Measurements from ENCODE around the gene RSPO4. TPM values are rescaled to one million over a fixed set of nuclear protein-coding genes. Genes with fewer than 3 reads are reported as not detected.

Gene RSPO4
- total RNA-seq, 2 donors from 2014 or later = not detected

DNA sequence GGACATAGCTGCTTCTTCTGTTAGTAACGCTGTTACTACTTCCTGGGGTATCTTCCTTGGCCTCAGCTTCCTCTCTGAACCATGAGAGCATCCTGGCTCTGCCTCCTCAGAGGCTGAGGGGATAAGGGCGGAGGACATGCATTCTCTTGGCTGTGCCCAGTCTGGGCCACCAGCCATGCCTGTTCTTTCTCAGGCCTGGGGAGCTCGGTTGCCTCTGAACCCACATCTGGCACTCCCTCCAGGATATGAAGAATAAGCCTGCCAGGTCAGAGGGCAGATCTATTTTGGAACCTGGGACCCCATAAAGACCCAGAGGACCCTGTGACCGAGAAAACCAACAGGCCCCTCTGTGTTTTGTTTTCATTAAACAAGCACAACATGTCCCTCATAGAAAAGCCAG lies 79.3 kb downstream of the RSPO4 start:
- no peak for ATAC-seq (replicated peaks)
- Mint-ChIP-seq H3K4me3 (no peak overlapping the region), H3K27ac (no peak overlapping the region), H3K9me3 (no peaks in the 10 kb centered on the region), H3K4me1 (no peaks in the 10 kb centered on the region), H3K27me3 (peaks cover 16% of the 10 kb centered on the region), H3K36me3 (ENCODE audit: low read depth) (no peaks in the 10 kb centered on the region)

DNA sequence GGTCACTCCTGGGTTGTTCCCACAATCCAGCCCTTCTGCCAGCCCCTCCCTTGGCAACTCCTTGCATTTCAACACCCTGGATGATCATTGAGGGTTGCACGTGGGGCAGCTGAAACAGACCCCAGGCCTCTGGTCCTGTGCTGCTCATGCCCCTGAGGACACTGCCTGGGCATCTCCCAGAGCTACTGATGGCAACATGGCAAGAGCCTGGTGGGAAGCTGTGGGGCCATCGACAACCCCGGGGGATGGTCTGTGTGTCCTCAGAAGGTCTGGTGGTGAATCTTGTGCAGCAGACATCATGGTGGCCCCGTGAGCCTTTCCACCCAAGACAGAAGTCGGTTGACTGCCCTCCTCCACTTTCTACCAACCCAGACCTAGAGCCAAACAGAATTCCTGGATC lies 81.0 kb downstream of the RSPO4 start:
- no peaks in the 10 kb centered on the region for H3K9me3 Mint-ChIP-seq
- no peak overlapping the region for H3K27ac Mint-ChIP-seq
- no peak for ATAC-seq (replicated peaks)

DNA sequence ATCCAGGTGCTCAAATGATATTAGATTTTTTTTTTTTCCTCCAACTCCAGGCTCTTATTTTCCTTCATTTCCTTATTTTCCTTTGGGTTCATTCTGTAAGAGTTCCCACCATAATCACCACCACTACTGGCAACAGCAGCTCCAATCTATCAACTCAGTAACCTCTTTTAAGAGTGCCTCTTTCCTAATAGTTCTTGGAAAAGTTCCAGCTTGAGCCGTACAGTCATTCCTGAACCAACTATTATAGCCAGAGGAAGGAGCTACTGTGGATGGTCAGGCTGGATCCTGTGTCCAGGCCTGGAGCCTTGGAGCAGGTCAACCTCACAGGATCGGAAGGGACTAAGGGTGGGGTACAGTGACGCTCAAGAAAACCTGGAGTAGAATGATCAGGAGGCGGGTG lies 81.8 kb downstream of the RSPO4 start:
- Mint-ChIP-seq H3K9me3 (no peaks in the 10 kb centered on the region), H3K4me3 (no peak overlapping the region), H3K4me1 (no peaks in the 10 kb centered on the region), H3K36me3 (ENCODE audit: low read depth) (no peaks in the 10 kb centered on the region), H3K27ac (no peak overlapping the region), H3K27me3 (peaks cover 13% of the 10 kb centered on the region)
- ATAC-seq (replicated peaks) = no peak

More for the DNA sequence above, 81.0 kb downstream of the RSPO4 start:
- Mint-ChIP-seq H3K36me3 (ENCODE audit: low read depth) (no peaks in the 10 kb centered on the region), H3K27me3 (peaks cover 15% of the 10 kb centered on the region), H3K4me1 (no peaks in the 10 kb centered on the region), H3K4me3 (no peak overlapping the region)

DNA sequence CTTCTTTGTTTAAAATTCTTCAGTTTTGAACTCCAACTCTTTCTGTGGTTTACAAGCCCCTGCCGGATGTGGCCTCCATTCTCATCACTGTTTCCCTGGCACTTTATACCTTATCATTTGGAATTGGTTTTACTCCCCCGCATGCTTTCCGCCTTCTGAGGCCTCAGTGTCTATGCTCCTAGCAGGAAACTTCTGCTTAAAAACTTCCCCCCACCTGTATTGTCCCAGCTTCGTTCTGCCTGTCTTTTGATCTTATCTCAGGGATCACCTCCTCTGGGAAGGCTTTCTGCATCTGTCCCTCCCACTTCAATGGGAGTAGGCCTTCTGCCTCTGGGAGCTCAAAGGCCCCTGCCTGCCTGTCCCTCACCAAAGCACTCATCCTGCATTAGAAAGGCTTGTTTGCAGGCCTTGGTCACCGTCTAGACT lies 82.6 kb downstream of the RSPO4 start:
- no peak overlapping the region for H3K4me3 Mint-ChIP-seq
- H3K4me1 Mint-ChIP-seq = no peaks in the 10 kb centered on the region
- peaks cover 11% of the 10 kb centered on the region for H3K27me3 Mint-ChIP-seq
- no peaks in the 10 kb centered on the region for H3K9me3 Mint-ChIP-seq
- no peaks in the 10 kb centered on the region for H3K36me3 Mint-ChIP-seq (ENCODE audit: low read depth)
- ATAC-seq (replicated peaks) = no peak
- H3K27ac Mint-ChIP-seq = no peak overlapping the region

DNA sequence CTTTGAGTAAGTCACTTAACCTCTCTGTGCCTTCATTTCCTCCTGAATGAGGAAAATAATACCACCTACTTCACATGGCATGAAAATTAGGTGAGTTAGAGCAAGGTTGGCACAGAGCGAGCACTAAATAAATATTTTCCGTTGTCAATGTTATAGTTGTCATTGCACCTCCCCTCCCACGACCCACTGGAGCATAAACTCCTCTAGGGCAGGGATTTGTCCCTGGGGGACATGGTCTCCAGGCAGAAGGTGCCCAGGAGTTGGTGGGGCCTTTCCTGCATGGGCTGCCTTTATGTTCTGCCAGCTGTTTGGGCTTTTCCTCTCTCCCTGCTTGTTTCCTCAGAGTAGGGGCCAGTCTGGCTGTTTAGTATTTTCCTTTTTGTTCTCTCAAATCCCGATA lies 84.7 kb downstream of the RSPO4 start:
- Mint-ChIP-seq H3K4me3 (no peak overlapping the region), H3K27ac (no peak overlapping the region), H3K27me3 (peaks cover 24% of the 10 kb centered on the region), H3K36me3 (ENCODE audit: low read depth) (no peaks in the 10 kb centered on the region), H3K9me3 (no peaks in the 10 kb centered on the region), H3K4me1 (no peaks in the 10 kb centered on the region)
- no peak for ATAC-seq (replicated peaks)

DNA sequence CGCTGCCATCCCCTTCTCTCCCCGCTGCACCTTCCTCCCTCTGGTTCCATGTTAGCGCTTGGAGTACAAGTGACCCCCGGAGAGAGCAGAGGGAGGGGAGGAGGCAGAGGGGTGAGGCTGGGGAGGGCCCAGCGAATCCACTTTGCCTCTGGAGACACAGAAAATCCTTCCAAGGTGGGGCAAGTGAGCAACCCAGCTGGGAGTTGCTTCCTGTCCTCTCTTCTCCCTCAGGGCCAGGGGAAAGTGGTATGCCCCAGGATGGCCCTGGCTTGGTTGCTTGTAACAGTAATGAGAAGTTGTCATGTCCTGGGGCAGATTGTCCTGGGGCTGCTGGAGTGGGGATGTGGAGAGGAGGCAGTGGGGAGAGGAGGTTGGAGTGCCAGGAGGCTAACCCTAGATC lies 85.3 kb downstream of the RSPO4 start:
- H3K9me3 Mint-ChIP-seq = no peaks in the 10 kb centered on the region
- no peaks in the 10 kb centered on the region for H3K36me3 Mint-ChIP-seq (ENCODE audit: low read depth)
- H3K4me1 Mint-ChIP-seq = no peaks in the 10 kb centered on the region
- no peak overlapping the region for H3K4me3 Mint-ChIP-seq
- ATAC-seq (replicated peaks) = no peak
- H3K27me3 Mint-ChIP-seq = peaks cover 24% of the 10 kb centered on the region
- H3K27ac Mint-ChIP-seq = no peak overlapping the region

DNA sequence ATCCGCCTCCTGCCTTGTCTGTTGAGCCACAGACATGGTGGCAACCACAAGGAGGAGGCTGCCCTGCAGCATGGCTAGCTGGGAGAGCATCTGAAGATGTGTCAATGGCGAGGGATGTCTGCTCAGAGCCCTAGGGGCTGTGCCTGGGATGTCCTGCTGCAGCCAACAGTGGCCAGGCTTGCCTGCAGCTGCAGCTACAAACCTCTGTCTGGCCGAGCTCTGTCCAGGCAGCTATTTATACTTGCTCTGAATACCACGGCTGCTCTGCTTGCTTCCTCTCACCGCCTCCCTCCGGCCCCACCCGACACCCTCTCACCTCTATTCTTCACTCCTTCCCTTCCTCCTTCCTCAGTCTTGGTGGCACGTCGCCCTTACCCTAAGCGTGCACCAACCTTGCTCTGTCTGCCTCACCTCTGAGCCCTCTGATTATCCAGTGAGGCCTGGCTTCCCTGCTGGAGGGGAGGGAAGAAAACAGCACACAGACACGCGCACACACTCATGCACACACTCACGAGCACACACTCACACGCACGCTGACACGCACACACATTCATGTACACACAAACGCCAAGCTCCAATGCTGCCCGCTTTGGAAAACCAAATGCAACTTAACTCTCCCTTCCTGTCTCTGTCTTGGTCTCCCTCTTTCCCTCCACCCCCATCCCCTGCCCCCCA lies 85.8 kb downstream of the RSPO4 start, which contains the start of gene ANGPT4:
ANGPT4 (minus strand) TSS at position 210 of the 675 bp plus-strand sequence; CDS start at position 90, 120 bp downstream.
- Mint-ChIP-seq H3K4me1 (no peaks in the 10 kb centered on the region), H3K4me3 (no peak within 1 kb of the TSS), H3K9me3 (no peaks in the 10 kb centered on the region), H3K27ac (no peak within 1 kb of the TSS), H3K27me3 (peaks cover 24% of the 10 kb centered on the region), H3K36me3 (ENCODE audit: low read depth) (no peaks in the 10 kb centered on the region)
- no peak for ATAC-seq (replicated peaks)

DNA sequence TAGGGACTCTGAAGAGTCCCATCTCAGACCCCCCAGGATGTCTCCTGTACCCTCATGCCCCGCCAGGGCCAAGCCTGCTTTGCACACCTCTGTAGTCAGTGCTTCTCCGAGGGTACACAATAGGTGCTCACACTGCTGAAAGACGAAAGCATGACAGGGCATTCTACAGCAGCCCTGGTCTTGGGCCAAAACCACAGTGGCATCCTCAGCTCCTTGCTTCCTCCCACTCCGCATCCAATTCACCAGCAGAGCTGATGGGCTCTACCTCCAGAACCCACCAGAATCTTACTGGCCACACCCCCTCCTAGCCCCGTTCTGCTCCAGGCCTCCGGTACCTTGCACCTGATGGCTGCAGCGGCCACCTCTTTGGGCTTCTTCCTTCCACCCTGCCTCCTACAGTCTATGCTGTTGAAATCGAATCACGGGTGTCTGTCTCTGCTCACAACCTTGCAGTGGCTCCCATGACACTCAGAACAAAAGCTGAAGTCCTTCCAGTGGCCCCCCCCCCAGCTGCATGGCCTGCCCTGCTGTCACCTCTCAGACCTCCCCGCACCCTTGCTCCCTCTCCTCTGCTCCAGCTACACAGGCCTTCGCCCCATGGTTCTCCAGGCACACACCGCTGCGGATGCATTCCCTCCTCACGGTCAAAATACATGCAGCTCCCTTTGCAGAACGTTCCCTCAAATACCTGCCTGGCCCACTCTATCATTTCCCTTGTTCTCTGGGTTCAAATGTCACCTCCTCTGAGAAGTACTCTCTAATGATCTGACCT lies 87.2 kb downstream of the RSPO4 start:
- H3K4me1 Mint-ChIP-seq = no peaks in the 10 kb centered on the region
- no peaks in the 10 kb centered on the region for H3K9me3 Mint-ChIP-seq
- peaks cover 21% of the 10 kb centered on the region for H3K27me3 Mint-ChIP-seq
- H3K4me3 Mint-ChIP-seq = no peak overlapping the region
- ATAC-seq (replicated peaks) = no peak
- peak overlapping the region; percentile 25 for H3K27ac Mint-ChIP-seq
- H3K36me3 Mint-ChIP-seq (ENCODE audit: low read depth) = no peaks in the 10 kb centered on the region

DNA sequence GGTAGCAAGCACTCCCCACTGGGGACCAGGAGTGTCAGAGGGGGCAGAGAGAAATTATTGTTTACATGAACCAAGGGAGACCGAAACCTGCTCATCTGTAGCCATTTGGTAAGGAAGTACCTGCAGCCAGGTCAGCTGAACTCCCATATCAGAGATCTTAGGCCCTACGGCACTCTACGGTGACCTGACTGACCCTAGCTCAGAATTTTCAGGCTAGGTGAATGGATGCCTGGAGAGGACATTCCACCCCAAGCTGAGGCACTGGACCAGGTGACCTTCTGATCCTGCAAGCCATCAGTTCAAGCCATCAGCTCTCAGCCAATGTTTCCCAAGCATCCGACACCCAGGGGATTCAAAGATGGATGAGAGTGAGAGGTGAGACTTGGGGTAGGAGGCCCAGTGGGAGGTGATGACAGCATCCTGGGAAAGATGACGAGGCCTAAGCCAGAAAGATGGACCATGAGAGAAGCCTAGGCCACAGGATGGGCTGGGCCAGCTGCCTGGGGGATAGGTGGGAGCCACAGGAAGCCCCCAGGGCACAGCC lies 88.7 kb downstream of the RSPO4 start:
- Mint-ChIP-seq H3K4me1 (no peaks in the 10 kb centered on the region), H3K4me3 (no peak overlapping the region), H3K9me3 (no peaks in the 10 kb centered on the region), H3K27me3 (peaks cover 21% of the 10 kb centered on the region), H3K36me3 (ENCODE audit: low read depth) (no peaks in the 10 kb centered on the region), H3K27ac (no peak overlapping the region)
- no peak for ATAC-seq (replicated peaks)

DNA sequence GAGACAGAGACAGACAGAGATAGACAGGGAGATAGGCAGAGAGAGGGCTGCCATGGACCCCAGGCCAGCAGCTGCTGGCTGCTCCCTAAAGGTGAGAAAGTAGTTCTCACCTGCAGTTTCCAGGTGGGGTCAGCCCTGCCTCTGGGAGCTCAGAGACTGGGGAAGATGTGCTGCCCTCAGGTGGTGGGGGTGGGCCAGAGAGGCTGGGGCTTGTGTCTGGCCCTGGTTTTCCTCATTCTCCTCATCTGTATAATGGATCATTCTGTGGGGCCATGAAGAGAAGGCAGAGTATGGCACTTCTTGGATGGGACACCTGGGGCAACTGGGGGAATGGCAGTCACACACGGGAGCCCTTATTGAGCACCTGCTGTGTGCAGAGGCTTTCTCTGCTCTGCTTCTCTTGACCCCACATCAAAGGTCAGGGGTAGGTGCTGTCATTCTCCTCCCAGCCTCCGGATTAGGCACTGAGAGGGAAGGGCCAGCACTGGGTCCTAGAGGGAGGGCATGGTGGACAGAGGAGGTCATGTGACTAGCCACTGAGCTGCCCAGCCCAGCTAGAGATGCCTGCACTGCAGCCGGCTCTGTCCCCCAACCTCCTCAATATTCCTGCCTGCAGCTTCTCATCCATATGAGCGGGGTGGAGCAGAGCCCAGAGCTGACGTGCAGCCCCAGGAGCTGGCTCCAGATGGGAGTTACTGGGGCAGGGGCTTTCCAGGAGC lies 90.1 kb downstream of the RSPO4 start:
- peaks cover 18% of the 10 kb centered on the region for H3K27me3 Mint-ChIP-seq
- no peak for ATAC-seq (replicated peaks)
- no peaks in the 10 kb centered on the region for H3K4me1 Mint-ChIP-seq
- H3K9me3 Mint-ChIP-seq = no peaks in the 10 kb centered on the region
- H3K27ac Mint-ChIP-seq = no peak overlapping the region
- no peaks in the 10 kb centered on the region for H3K36me3 Mint-ChIP-seq (ENCODE audit: low read depth)
- no peak overlapping the region for H3K4me3 Mint-ChIP-seq

DNA sequence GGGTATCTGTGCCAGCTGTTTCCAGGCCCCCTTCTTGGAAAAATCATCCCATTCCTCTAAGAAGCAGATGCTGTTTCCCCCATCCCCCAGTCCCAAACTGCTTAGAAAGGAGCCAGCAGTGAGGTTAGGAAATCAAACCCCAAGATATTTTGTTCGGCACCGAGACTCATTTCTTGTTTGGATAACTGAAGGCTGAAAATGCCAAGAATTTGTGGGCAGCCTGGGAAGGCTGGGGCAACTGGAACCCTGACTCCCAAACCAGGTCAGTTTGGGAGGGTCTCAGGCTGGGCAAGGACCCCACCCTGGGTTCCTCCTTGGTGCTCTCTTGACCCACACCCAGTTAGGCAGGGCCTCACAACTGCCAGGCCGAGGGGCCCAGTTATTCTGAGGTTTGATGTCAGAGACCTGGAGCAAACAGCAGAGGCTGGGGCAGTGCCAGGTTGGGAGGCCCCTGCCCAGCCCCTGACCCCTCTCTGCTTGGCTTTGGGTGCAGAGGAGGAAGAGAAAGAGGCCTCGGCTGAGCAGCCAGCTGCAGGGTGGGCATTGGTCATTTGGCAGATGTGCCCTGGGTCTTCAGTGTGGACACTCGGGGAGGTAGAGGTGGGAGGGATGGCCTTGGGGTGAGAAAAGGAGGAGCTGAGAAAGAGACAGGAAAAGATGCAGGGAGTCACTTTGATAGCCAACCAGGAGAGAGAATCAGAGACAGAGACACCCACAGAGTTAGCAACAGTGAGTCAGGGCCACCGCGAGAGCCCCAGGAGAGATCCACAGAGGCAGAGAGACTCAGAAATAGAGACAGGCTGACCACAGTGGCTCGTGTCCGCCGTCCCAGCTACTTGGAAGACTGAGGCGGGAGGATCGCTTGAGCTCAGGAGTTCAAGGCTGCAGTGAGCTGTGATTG lies 91.0 kb downstream of the RSPO4 start:
- H3K4me3 Mint-ChIP-seq = no peak overlapping the region
- no peak for ATAC-seq (replicated peaks)
- H3K27me3 Mint-ChIP-seq = peaks cover 13% of the 10 kb centered on the region
- H3K36me3 Mint-ChIP-seq (ENCODE audit: low read depth) = no peaks in the 10 kb centered on the region
- no peaks in the 10 kb centered on the region for H3K4me1 Mint-ChIP-seq
- no peaks in the 10 kb centered on the region for H3K9me3 Mint-ChIP-seq
- H3K27ac Mint-ChIP-seq = no peak overlapping the region

DNA sequence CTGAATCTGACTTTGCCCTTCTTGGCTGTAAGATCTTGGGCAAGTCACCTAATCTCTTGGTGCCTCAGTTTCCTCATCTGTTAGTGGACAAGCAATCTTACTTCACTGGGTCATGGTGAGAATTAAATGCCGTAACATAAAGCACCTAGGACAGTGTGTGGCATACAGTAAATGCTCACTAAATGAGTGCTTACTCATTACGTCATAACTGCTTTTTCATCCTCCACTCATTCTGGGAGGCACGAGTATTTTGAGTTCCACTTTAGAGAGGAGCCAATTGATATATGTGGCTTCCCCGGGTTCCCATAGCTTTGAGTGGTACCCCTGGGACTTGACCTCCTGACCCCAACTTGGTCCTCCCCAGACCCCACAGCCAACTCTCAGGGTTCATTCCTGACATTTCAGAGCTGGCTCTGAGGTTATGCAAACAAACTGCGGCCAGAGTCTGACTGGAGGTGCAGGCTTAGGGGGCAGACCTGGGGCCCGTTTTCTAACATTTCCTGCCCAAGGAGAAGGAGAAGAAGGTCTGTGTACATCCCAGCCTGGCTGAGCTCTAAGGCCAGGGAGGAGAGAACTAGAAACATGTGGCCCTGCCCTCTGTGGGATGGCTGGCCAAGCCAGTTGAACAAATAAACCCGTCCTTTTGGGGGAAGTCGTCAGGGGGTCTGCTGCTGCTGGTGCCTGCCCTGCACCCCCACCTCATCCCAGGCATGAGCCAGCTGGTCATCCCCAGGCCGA lies 91.8 kb downstream of the RSPO4 start:
- H3K4me3 Mint-ChIP-seq = no peak overlapping the region

DNA sequence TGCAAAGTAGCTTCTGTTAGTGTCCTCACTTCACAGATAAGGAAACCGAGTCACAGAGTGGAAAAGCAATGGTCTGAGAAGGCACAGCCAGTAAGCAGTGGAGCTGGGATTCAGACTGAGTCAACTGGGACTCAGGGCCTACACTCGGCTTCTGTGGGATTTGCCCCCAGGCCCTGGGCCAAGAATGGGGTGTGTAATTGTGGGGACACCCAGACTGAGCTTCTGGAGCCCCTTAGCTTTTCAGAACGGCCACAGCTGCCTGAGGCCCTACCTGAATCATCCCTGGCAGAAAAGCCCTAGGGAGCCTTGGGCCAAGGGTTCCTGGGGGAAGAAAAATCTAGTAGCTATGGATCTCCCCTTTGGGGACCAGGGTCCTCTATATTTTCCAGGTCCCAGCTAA lies 92.5 kb downstream of the RSPO4 start:
- Mint-ChIP-seq H3K4me3 (no peak overlapping the region), H3K27me3 (peaks cover 13% of the 10 kb centered on the region), H3K36me3 (ENCODE audit: low read depth) (no peaks in the 10 kb centered on the region), H3K27ac (no peak overlapping the region), H3K9me3 (no peaks in the 10 kb centered on the region), H3K4me1 (no peaks in the 10 kb centered on the region)
- no peak for ATAC-seq (replicated peaks)

More for the DNA sequence above, 91.8 kb downstream of the RSPO4 start:
- Mint-ChIP-seq H3K36me3 (ENCODE audit: low read depth) (no peaks in the 10 kb centered on the region), H3K27me3 (peaks cover 13% of the 10 kb centered on the region), H3K27ac (no peak overlapping the region), H3K9me3 (no peaks in the 10 kb centered on the region), H3K4me1 (no peaks in the 10 kb centered on the region)
- no peak for ATAC-seq (replicated peaks)
